ENCODE results near the gene RTF1. TPM values are rescaled to one million over a fixed set of nuclear protein-coding genes. Genes with fewer than 3 reads are reported as not detected.

Gene RTF1
- total and polyA plus RNA-seq, 7 experiments from 2014 or later, result 11.7 to 41.3 (median 36.2) TPM

DNA sequence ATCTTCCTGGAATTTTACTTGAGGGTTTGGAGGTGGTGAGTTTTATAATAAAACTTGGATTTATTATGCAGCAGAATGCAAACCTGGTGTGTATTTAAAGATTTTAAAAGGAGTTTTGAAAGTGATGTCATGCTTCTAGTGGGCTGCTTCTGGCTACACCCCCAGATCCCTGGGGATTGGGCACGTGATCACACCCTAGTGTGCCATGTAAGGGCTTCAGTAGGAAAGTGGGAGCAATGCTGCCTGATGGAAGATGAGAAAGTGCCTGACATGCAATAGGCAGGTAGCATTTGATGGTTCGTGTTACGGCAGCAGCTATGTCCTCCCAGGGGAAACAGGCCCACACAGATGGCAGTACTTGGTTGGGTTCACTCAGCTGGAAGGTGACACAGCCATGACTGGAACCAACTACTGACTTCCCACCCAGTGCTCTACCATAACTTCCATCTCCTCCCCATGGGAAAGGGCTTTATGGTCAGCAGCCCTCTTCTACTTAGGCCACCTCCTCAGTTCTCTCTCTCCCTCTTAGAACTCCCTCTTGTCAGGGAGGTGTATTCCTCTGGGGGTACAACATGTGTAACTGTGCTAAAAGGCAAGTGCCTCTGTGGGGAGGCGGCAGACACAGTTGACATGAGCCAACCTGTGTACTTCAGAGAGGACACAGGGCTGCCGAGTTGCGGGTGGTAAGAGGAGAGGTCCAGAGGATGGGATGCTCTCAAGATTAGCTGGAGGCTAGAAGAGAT lies 82.4 kb downstream of the RTF1 start:
- ChIA-PET CTCF (interaction anchor here (0.6 kb wide), 1 partner anchor 35 kb away, joined by 4 read pairs; no protein-coding TSS in a partner anchor), POLR2A (no interaction called here)
- Histone ChIP-seq H3K27me3 (ENCODE audit: control insufficient read depth in 2 of 2, insufficient read depth in 2 of 2, low read length in 2 of 2) (peaks cover 3 to 29% of the 10 kb centered on the region in 2 donors), H3K9me3 (ENCODE audit: control insufficient read depth in 2 of 3, low read length in 3 of 3) (no peaks in the 10 kb centered on the region), H3K36me3 (ENCODE audit: control insufficient read depth in 2 of 3, insufficient read depth in 3 of 3, low read length in 3 of 3) (no peaks in the 10 kb centered on the region), H3K27ac (ENCODE audit: low read depth, low read length) (no peak overlapping the region), H3K4me1 (ENCODE audit: control insufficient read depth in 2 of 2, insufficient read depth in 2 of 2, low read length in 2 of 2) (peaks cover 14 to 29% of the 10 kb centered on the region in 2 donors), H3K4me3 (ENCODE audit: low read length) (no peak overlapping the region)
- Mint-ChIP-seq H3K4me1 (peaks cover 0 to 26% (median 13%) of the 10 kb centered on the region in 7 donors), H3K9me3 (no peaks in the 10 kb centered on the region), H3K27ac (peak overlapping the region in 1 of 9 donors; percentile 20), H3K27me3 (peaks cover 48 to 80% (median 50%) of the 10 kb centered on the region in 5 donors), H3K36me3 (no peaks in the 10 kb centered on the region), H3K4me3 (peak overlapping the region in 3 of 10 donors; percentile 17 to 43 (median 21))
- intact Hi-C loops (cut with micrococcal nuclease), result loop anchor here in 1 of 2 donors (10.0 kb wide), 1 partner anchor 56 kb away; the partner anchor contains the start of gene TYRO3
- no peak for DNase-seq
- no peak for ATAC-seq

DNA sequence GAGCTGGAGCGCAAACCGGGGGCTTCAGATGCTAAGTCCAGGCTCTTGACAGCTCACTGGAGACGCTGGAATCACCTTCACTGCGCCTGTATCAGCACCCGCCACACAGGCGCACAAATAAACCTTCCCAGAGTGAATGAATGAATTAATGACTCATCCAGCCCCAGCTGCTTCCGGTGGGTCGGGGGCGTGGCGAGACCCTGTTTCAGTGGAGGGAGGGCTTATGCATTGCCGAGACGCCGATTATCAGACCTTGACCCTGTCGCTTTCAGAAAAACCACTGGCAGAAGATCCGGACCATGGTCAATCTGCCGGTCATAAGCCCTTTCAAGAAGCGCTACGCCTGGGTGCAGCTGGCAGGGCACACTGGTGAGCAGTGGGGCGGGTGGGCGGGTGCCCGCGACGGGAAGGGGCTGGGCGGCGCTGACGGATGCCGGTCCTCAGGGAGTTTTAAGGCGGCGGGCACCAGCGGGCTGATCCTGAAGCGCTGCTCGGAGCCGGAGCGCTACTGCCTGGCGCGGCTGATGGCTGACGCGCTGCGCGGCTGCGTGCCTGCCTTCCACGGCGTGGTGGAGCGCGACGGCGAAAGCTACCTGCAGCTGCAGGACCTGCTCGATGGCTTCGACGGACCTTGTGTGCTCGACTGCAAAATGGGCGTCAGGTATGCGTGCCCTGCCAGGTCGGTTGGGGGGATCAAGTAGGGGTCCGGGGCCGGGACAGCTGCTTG lies 84.5 kb downstream of the RTF1 start:
- Histone ChIP-seq H3K4me3 (ENCODE audit: low read length) (peak overlapping the region; percentile 55), H3K27ac (ENCODE audit: low read depth, low read length) (no peak overlapping the region), H3K36me3 (ENCODE audit: control insufficient read depth in 2 of 3, insufficient read depth in 3 of 3, low read length in 3 of 3) (no peaks in the 10 kb centered on the region), H3K9me3 (ENCODE audit: control insufficient read depth in 2 of 3, low read length in 3 of 3) (no peaks in the 10 kb centered on the region), H3K27me3 (ENCODE audit: control insufficient read depth in 2 of 2, insufficient read depth in 2 of 2, low read length in 2 of 2) (peaks cover 3 to 25% of the 10 kb centered on the region in 2 donors), H3K4me1 (ENCODE audit: control insufficient read depth in 2 of 2, insufficient read depth in 2 of 2, low read length in 2 of 2) (peaks cover 8 to 18% of the 10 kb centered on the region in 2 donors)
- Mint-ChIP-seq H3K9me3 (no peaks in the 10 kb centered on the region), H3K27ac (no peak overlapping the region), H3K4me1 (peaks cover 0 to 26% (median 13%) of the 10 kb centered on the region in 7 donors), H3K4me3 (peak overlapping the region; percentile 29 to 81 (median 77)), H3K27me3 (peaks cover 46 to 80% (median 48%) of the 10 kb centered on the region in 5 donors), H3K36me3 (no peaks in the 10 kb centered on the region)
- ATAC-seq (peak; percentile 60), DNase-seq (peak in 5 of 9 donors; percentile 22 to 38 (median 25))
- intact Hi-C loops (cut with micrococcal nuclease), result loop anchor here in 1 of 2 donors (5.0 kb wide), 1 partner anchor 34 kb away; no protein-coding TSS in a partner anchor
- ChIA-PET CTCF (interaction anchor here (0.6 kb wide), 1 partner anchor 1824 kb away, joined by 4 read pairs; no protein-coding TSS in a partner anchor), POLR2A (interaction anchor here (1.0 kb wide), 1 partner anchor 45 kb away, joined by 3 read pairs; no protein-coding TSS in a partner anchor)

DNA sequence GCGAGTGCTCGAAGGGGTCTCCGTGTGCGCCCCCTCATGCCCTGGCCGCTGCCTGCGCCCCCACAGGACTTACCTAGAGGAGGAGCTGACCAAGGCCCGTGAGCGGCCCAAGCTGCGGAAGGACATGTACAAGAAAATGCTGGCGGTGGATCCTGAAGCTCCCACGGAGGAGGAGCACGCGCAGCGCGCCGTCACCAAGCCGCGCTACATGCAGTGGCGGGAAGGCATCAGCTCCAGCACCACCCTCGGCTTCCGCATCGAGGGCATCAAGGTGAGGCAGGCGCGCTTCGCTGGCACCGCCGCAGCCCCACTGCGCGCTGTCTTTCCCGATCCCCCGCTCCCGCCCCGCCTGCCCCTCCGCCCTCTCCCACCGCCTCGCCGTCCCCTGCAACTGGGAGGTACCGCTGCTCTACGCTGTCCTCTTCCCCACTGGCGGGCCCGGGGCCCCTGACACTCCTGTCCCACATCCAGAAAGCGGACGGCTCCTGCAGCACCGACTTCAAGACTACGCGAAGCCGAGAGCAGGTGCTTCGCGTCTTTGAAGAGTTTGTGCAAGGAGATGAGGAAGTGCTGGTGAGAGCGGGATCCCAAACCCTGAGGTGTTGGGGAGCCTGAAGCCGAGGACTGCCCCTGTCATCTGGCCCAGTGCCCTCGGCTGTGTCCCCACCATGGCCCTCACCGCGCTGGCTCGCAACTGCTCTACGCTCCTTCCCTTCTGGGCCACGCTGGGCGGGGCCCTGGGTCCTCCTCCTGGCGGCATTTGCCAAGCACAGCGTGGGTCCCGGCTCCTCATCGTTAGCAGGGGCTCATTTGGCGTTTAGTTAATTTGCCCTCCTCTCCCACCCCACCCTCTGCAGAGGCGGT lies 85.3 kb downstream of the RTF1 start:
- CTCF ChIA-PET, result interaction anchor here (0.6 kb wide), 1 partner anchor 1823 kb away, joined by 4 read pairs; no protein-coding TSS in a partner anchor
- peaks cover 3 to 21% of the 10 kb centered on the region in 2 donors for H3K27me3 ChIP-seq (ENCODE audit: control insufficient read depth in 2 of 2, insufficient read depth in 2 of 2, low read length in 2 of 2)

DNA sequence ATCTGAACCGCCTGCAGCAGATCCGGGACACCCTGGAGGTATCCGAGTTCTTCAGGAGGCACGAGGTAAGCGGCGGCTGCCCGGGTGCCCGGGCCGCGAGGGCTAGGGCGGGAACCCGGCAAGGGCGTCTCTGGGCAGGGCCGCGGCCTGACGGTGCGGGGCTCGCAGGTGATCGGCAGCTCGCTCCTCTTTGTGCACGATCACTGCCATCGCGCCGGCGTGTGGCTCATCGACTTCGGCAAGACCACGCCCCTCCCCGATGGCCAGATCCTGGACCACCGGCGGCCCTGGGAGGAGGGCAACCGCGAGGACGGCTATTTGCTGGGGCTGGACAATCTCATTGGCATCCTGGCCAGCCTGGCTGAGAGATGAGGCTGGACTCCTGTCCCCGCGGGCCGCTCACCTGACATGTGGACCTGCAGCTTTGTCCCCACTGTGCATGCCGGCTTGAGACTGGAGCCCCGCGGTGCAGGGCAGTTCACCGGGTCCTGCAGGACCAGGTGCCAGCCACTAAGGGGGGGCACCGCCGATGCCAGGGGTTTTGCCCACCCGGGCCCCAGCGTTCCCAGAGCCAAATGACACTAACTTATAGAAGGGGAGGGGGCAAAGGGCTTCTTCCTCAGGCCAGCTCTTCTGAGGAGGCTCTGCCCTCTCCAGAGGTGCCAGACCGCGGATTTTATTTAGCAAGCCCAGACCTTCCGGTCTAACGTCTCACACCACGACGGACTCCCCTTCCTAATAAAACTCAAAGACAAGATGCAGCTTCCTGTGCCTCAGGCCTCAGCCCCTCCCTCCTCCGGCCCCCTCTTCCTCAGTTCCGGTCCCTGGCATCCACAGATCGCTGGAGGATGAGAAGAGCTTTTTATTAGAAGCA lies 86.1 kb downstream of the RTF1 start:
- ChIA-PET POLR2A (no interaction called here), CTCF (no interaction called here)
- Mint-ChIP-seq H3K27me3 (peaks cover 30 to 73% (median 32%) of the 10 kb centered on the region in 5 donors), H3K4me1 (peaks cover 0 to 26% (median 13%) of the 10 kb centered on the region in 7 donors), H3K9me3 (no peaks in the 10 kb centered on the region), H3K27ac (no peak overlapping the region), H3K4me3 (peak overlapping the region; percentile 58 to 80 (median 77)), H3K36me3 (no peaks in the 10 kb centered on the region)
- Histone ChIP-seq H3K4me1 (ENCODE audit: control insufficient read depth in 2 of 2, insufficient read depth in 2 of 2, low read length in 2 of 2) (peaks cover 8 to 18% of the 10 kb centered on the region in 2 donors), H3K27ac (ENCODE audit: low read depth, low read length) (no peak overlapping the region), H3K9me3 (ENCODE audit: control insufficient read depth in 2 of 3, low read length in 3 of 3) (no peaks in the 10 kb centered on the region), H3K27me3 (ENCODE audit: control insufficient read depth in 2 of 2, insufficient read depth in 2 of 2, low read length in 2 of 2) (peaks cover 3 to 21% of the 10 kb centered on the region in 2 donors), H3K4me3 (ENCODE audit: low read length) (peak overlapping the region; percentile 55), H3K36me3 (ENCODE audit: control insufficient read depth in 2 of 3, insufficient read depth in 3 of 3, low read length in 3 of 3) (no peaks in the 10 kb centered on the region)
- intact Hi-C loops (cut with micrococcal nuclease), result loop anchor here (1.0 to 5.0 kb wide), 3 partner anchors 9 to 36 kb away; partner anchors contain the start of gene ITPKA (in 1 of the 2)
- no peak for DNase-seq
- ATAC-seq, result peak; percentile 28

More for the DNA sequence above, 85.3 kb downstream of the RTF1 start:
- H3K4me1 Mint-ChIP-seq, result peaks cover 0 to 26% (median 13%) of the 10 kb centered on the region in 7 donors
- no peaks in the 10 kb centered on the region for H3K36me3 ChIP-seq (ENCODE audit: control insufficient read depth in 2 of 3, insufficient read depth in 3 of 3, low read length in 3 of 3)
- H3K27ac Mint-ChIP-seq, result no peak overlapping the region
- H3K4me1 ChIP-seq (ENCODE audit: control insufficient read depth in 2 of 2, insufficient read depth in 2 of 2, low read length in 2 of 2), result peaks cover 8 to 18% of the 10 kb centered on the region in 2 donors
- ATAC-seq (peak; percentile 74), DNase-seq (peak in 5 of 9 donors; percentile 40 to 47 (median 42))
- no peak overlapping the region for H3K27ac ChIP-seq (ENCODE audit: low read depth, low read length)
- H3K9me3 ChIP-seq (ENCODE audit: control insufficient read depth in 2 of 3, low read length in 3 of 3), result no peaks in the 10 kb centered on the region
- no peaks in the 10 kb centered on the region for H3K9me3 Mint-ChIP-seq
- peak overlapping the region; percentile 58 to 81 (median 77) for H3K4me3 Mint-ChIP-seq
- POLR2A ChIA-PET, result no interaction called here
- intact Hi-C loops (cut with micrococcal nuclease), result loop anchor here (1.0 to 5.0 kb wide), 3 partner anchors 9 to 35 kb away; partner anchors contain the start of gene ITPKA (in 1 of the 2)
- no peaks in the 10 kb centered on the region for H3K36me3 Mint-ChIP-seq
- peaks cover 38 to 76% (median 40%) of the 10 kb centered on the region in 5 donors for H3K27me3 Mint-ChIP-seq
- H3K4me3 ChIP-seq (ENCODE audit: low read length), result peak overlapping the region; percentile 55

DNA sequence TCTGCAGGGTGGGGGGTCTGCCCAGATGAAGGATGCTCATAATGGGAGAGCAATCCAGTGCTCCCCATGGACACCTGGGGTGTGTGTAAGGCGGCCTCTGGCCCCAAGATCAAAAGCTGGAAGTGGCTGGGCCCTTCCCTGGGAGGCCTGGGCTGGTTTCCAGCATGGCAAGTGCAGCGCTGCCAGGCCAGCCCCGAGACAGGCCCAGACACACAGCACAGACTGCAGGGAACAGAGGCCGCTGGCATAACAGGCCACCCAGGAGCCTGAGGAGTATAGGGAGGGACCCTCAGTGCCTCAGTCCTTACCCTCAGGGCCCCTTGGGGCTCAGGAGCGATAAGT lies 86.7 kb downstream of the RTF1 start:
- Histone ChIP-seq H3K36me3 (ENCODE audit: control insufficient read depth in 2 of 3, insufficient read depth in 3 of 3, low read length in 3 of 3) (no peaks in the 10 kb centered on the region), H3K27me3 (ENCODE audit: control insufficient read depth in 2 of 2, insufficient read depth in 2 of 2, low read length in 2 of 2) (peaks cover 2 to 21% of the 10 kb centered on the region in 2 donors), H3K4me3 (ENCODE audit: low read length) (no peak overlapping the region), H3K27ac (ENCODE audit: low read depth, low read length) (no peak overlapping the region), H3K4me1 (ENCODE audit: control insufficient read depth in 2 of 2, insufficient read depth in 2 of 2, low read length in 2 of 2) (peaks cover 8 to 18% of the 10 kb centered on the region in 2 donors), H3K9me3 (ENCODE audit: control insufficient read depth in 2 of 3, low read length in 3 of 3) (no peaks in the 10 kb centered on the region)
- Mint-ChIP-seq H3K27me3 (peaks cover 26 to 72% (median 26%) of the 10 kb centered on the region in 5 donors), H3K36me3 (no peaks in the 10 kb centered on the region), H3K4me3 (peak overlapping the region in 8 of 10 donors; percentile 28 to 80 (median 48)), H3K4me1 (peaks cover 0 to 26% (median 13%) of the 10 kb centered on the region in 7 donors), H3K9me3 (no peaks in the 10 kb centered on the region), H3K27ac (no peak overlapping the region)
- intact Hi-C loops (cut with micrococcal nuclease), result loop anchor here in 1 of 2 donors (5.0 kb wide), 1 partner anchor 36 kb away; no protein-coding TSS in a partner anchor
- ATAC-seq, result no peak
- POLR2A ChIA-PET, result no interaction called here
- DNase-seq, result no peak
- CTCF ChIA-PET, result no interaction called here

Data from naive thymus-derived CD4-positive, alpha-beta T cell (primary cell).